GM18909 (cell line): ENCODE data around the gene LDLRAD4.
A peak's percentile ranks its signal among the peaks of the same experiment; 100 is the strongest.

ENCODE experiments used
- ATAC-seq: cut with Tn5 transposase; IDR thresholded peaks from one replicate; pipeline ENCODE4 v1.9.1; 2021; ENCODE audit warnings: mild to moderate bottlenecking; ENCODE audit not compliant: unreplicated experiment, poor library complexity

LDLRAD4 gene

GRCh38 chr18:13572148-13572547 lies 353.6 kb downstream of the LDLRAD4 start:
- ATAC-seq: no peak

DNA sequence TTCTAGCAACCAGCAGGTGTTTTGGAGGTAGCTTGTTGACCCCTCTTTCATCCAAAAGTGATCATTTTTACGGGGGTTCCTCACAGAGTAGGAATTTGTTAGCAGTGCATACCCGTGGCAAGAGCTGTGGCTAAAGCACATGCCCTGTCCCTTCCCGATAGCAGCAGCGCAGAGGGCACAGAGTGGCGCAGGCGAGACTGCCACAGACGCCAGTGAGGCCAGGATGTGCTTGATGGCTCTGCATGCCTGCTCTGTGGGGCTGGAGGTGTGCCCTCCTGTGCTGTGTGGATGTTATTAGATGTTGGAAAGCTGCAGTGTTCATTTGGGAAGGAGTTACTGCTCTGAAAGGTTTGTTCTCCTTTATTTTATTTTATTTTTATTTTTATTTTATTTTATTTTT lies 354.2 kb downstream of the LDLRAD4 start:
- no peak for ATAC-seq

DNA sequence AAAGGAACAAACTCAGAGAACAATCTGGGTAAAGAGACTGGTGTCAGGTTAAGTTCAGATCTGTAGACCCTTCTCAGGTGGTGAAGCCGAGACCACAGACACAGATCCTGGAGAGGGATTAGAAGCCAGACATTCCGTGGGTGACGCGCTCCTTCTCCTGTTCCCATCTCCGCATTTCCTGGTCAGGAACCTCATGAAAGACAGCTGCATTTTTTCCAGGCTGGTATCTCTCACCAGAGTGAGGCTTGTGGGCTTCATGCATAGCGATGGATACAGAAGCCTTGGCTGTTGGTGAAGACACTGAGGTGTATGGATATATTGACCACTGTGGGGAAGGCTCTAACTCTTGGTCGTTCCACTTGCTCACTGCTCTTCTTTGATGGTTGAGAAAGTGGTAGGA lies 355.2 kb downstream of the LDLRAD4 start:
- no peak for ATAC-seq

DNA sequence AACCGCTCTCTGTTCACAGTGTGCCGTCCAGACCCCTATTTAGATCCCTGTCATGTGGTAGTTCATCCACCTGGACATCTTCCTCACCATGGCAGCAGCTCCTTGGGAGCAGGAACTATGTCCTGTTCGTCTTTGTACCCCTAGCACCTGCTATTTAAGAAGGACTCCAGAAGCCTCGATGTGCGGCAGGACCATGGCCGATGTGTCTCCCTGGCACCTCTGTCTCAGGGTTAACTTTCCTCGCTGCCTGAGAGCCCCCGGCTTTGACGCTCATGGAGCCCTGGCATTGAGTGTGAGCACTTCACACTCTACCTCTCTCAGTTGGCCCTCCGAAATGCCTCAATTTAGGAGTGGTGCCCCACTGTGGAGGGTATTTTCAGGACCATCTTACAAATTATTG lies 355.8 kb downstream of the LDLRAD4 start:
- no peak for ATAC-seq

- no peak for ATAC-seq
Measured at GRCh38 chr18:13574761-13575160, 356.2 kb downstream of the LDLRAD4 start.

DNA sequence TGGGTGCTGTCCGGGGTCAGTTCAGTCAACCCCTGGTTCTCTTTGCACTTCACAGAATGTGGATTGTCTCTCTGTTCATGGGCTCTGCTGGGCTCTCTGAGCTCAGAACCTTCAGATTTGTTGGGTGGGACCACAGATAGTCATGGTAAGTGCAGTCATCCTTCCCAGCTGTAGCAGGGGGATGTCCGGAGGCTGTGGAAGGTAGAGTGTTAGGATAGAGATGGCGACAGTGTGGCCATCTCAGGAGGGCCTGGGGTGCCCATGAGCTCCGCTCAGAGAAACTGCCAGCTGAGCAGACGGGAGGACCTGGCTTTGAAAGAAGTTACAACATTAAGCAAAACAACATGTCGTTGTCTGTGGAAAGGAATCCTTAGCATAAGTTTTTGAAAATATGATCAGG lies 358.0 kb downstream of the LDLRAD4 start:
- peak; percentile 36 for ATAC-seq

GRCh38 chr18:13577091-13577697 lies 358.6 kb downstream of the LDLRAD4 start:
- peak; percentile 87 for ATAC-seq

GRCh38 chr18:13577781-13578180 lies 359.2 kb downstream of the LDLRAD4 start:
- ATAC-seq: no peak

DNA sequence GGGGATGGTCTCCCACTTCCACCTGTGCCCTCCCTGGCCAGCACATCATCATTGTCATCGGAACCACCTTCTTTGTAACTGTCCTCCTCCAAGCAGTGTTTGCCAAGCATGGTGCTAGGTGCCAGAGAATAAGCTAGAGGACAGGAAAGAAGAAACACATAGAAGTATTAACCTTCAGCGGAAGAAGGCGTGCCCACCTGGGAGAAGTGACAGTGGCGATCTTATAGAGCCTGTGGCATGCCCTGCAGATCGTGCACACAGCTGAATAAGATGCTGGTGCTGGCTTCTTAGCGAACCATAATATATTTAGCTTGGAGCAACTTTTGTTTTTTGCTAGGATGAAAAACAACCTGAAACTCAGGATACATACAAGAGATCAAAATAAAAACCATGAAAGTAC lies 359.8 kb downstream of the LDLRAD4 start:
- no peak for ATAC-seq

GRCh38 chr18:13579874-13580273 lies 361.3 kb downstream of the LDLRAD4 start:
- no peak for ATAC-seq

- ATAC-seq: no peak
Measured at GRCh38 chr18:13580351-13580750, 361.8 kb downstream of the LDLRAD4 start.

GRCh38 chr18:13580991-13581390 lies 362.4 kb downstream of the LDLRAD4 start:
- no peak for ATAC-seq

GRCh38 chr18:13581496-13582177 lies 363.1 kb downstream of the LDLRAD4 start:
- no peak for ATAC-seq

DNA sequence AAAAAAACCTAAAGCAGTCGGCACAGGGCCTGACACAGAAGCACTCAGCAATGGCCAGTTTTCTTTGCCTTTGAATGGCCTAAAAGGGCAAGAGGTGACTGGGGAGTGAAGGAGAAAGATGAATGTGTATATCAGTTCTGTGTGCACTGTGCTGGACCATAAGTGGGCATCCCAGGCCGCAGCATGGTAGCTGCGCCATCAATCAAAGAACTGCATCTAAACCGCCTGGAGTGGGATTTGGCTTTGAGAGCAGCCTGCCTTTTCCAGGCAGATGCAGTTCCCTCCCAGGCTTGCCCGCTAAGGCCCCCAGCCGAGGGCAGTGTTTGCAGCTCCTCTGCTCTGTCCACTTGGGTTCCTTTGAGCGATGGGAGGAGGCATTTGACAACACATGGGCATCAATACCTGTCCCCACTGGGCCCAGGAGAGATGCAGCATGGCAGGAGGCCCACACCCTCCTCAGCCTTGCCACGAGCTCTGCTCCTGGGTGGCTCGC lies 363.7 kb downstream of the LDLRAD4 start:
- no peak for ATAC-seq

DNA sequence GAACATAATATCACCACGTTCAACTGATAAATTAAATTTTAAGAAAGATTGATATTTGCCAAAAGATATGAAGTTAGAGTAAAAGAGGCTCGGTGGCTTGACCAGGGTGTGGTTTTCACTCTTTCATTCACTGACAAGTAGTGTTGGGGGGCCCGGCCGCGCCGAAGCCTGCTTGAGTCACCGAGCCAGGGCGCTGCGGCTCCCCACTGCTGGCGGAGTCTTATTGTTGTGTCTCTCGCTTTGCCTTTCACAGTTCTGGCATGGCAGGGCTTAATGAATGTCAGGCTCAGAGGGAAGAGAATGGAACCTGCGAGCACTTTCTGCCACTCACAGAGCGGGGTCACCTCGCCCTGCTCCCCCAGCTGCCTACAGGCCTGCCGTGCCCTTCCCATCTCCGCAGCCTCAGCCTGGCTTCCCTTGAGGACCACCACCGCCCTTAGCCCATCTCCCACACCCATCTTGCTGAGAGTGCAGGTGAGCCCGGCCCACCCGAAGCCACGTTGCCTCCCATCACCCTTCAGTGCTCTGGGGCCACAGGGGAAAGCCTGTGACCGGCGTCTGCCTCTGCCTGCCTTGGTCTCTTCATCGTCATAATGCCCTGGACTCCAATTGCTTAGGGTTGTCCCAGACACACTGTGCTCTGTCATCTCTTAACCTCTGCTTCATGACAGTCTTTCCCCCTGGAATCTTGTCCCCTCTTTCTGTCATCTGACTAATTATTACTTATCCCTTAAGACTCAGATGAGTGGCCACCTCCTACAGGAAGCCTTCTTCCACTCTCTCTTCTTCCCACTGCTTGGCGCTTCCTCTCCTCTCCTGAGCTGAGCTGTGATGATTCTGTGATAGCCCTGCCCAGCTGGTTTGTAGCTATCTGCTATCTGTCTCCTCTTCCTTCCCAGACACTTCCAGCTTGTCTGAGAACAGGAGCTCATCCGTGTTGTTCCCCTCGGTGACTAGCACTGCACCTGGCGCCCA lies 365.3 kb downstream of the LDLRAD4 start:
- no peak for ATAC-seq

- ATAC-seq: no peak
Measured at GRCh38 chr18:13584825-13585224, 366.3 kb downstream of the LDLRAD4 start.

DNA sequence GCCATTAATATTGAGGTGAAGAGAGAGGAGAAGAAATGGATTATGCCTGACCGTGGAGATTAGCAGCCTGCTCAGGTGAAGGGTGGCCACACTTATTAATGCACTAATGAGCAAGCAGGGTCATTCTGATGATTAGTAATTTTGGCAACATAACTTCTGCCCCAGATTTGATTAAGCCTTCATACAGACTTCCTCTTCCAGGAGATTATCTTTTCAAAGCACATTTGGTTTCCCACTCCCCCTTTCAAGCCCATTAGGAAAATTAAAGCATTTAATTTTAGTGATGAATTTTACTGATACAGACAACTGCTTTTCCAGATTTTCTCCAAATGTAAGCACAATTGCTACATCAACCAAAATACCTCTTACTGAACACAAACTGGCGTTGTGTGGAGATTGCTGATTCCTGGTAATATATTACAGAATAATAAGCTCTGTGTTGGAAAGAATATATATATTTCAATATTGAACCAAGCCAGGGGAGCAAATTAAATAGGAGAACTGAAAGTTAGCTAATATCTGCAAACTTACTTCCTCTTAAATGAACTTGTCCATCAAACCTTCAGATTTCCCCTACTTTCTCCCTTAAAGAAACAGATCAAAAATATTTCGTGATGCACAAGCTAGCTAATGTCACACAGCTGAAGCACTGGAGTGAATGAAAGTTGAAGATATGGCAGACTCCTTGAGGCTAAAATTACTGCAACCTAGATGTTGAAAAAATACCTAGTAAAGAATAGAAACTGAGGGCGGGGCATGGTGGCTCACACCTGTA lies 367.0 kb downstream of the LDLRAD4 start:
- ATAC-seq: peak; percentile 41

- ATAC-seq: no peak
Measured at GRCh38 chr18:13587001-13587400, 368.4 kb downstream of the LDLRAD4 start.

- ATAC-seq: no peak
Measured at GRCh38 chr18:13587477-13587876, 368.9 kb downstream of the LDLRAD4 start.

- ATAC-seq: no peak
Measured at GRCh38 chr18:13587937-13588336, 369.4 kb downstream of the LDLRAD4 start.
